Endothelial cell of umbilical vein (primary cell): Measurements from ENCODE around the gene OR4E2. TPM values are rescaled to one million over a fixed set of nuclear protein-coding genes. Genes with fewer than 3 reads are reported as not detected.
"Not testable (repeated sequence)": the region's sequence is repeated elsewhere in the genome, so short reads cannot be mapped to it uniquely, and the experiment has no call there.

Experiments used
- BruUV-seq: library from RNA; stranded (reverse); fragments of 400-500 nt; replicated peaks from 2 replicates; lab custom pipeline; 2021; lab: Mats Ljungman, UMichigan
- CTCF ChIA-PET: fragments of 300-600, 350-600 bp; sonication (Branson Sonifier 250); formaldehyde crosslinking; loops from one replicate; lab custom pipeline; 2021; ENCODE audit warnings: antibody characterized with exemption, inconsistent platforms; lab: Charles Lee
- POLR2A ChIA-PET: fragments of 300-600, 350-600 bp; sonication (Branson Sonifier 250); formaldehyde crosslinking; loops from one replicate; lab custom pipeline; 2021; ENCODE audit warnings: antibody characterized with exemption, inconsistent platforms; lab: Charles Lee
- DNase-seq: peaks from one replicate; pipeline ENCODE4 v3.0.0-alpha.2; 2011; ENCODE audit warnings: low read depth, low spot score
- FAIRE-seq: peaks from 2 replicates; lab custom pipeline; 2011; peaks lifted over from hg19 to GRCh38; lab: Jason Lieb, UNC
- H2AFZ ChIP-seq: 2 replicates; pipeline ENCODE4 v1.6.0; 2012; ENCODE audit warnings: low read depth, low read length, control low read depth, inconsistent platforms
- H3K27ac ChIP-seq: 2 replicates; pipeline ENCODE4 v1.5.1; 2011; ENCODE audit warnings: low read depth, mild to moderate bottlenecking, control low read depth, low read length, moderate library complexity; ENCODE audit not compliant: insufficient read depth
- H3K27me3 ChIP-seq, 2 experiments: 2 replicates each; pipeline versions ENCODE4 v1.6.0 to v1.6.1; 2011; ENCODE audit warnings: low read length in 2 of 2, mixed read lengths in 1 of 2; ENCODE audit not compliant: control insufficient read depth in 2 of 2, insufficient read depth in 2 of 2
- H3K36me3 ChIP-seq, 2 experiments: 2 replicates in 1 of 2; 3 replicates in 1 of 2; pipeline ENCODE4 v1.5.1; 2011; ENCODE audit warnings: low read length in 2 of 2, mild to moderate bottlenecking in 1 of 2, moderate library complexity in 1 of 2; ENCODE audit not compliant: control insufficient read depth in 2 of 2, insufficient read depth in 2 of 2; ENCODE audit errors: extremely low read depth in 1 of 2
- H3K4me1 ChIP-seq: 3 replicates; pipeline ENCODE4 v1.5.1; 2011; ENCODE audit warnings: mild to moderate bottlenecking, low read length; ENCODE audit not compliant: control insufficient read depth, insufficient read depth; ENCODE audit errors: extremely low read depth
- H3K4me2 ChIP-seq: 2 replicates; pipeline ENCODE4 v1.6.1; 2011; ENCODE audit warnings: low read length, control low read depth, mixed read lengths; ENCODE audit not compliant: insufficient read depth
- H3K4me3 ChIP-seq, 3 experiments: fragments of 200-600 bp in 1 of 3; sonication (generic), shearing (Covaris generic) in 1 of 3; replicated peaks in 1 of 3; 2 replicates each; pipeline ENCODE4 v1.5.1; 2011 to 2016; ENCODE audit warnings: control low read depth in 3 of 3, low read length in 3 of 3, mild to moderate bottlenecking in 2 of 3, inconsistent platforms in 1 of 3, low read depth in 1 of 3, moderate library complexity in 1 of 3; ENCODE audit not compliant: insufficient read depth in 1 of 3
- H3K79me2 ChIP-seq: 2 replicates; pipeline ENCODE4 v1.6.0; 2012; ENCODE audit warnings: low read length, inconsistent platforms; ENCODE audit not compliant: control insufficient read depth, insufficient read depth
- H3K9ac ChIP-seq: replicated peaks from 2 replicates; pipeline ENCODE3; 2011; ENCODE audit warnings: low read length, control low read depth; ENCODE audit not compliant: insufficient read depth; ENCODE audit errors: extremely low read depth
- H3K9me1 ChIP-seq: replicated peaks from 3 replicates; pipeline ENCODE4 v1.6.0; 2011; ENCODE audit warnings: mild to moderate bottlenecking, low read length; ENCODE audit not compliant: control insufficient read depth, insufficient read depth; ENCODE audit errors: extremely low read depth
- H3K9me3 ChIP-seq: replicated peaks from 2 replicates; pipeline ENCODE4 v1.5.1; 2012; ENCODE audit warnings: low read length, inconsistent platforms; ENCODE audit not compliant: control insufficient read depth, insufficient read depth
- H4K20me1 ChIP-seq: replicated peaks from 2 replicates; pipeline ENCODE3; 2011; ENCODE audit warnings: mild to moderate bottlenecking, low read length; ENCODE audit not compliant: control insufficient read depth, insufficient read depth; ENCODE audit errors: extremely low read depth
- POLR2A ChIP-seq: IDR thresholded peaks from 2 replicates; pipeline ENCODE4 v1.6.1; 2012; ENCODE audit warnings: low read depth, mild to moderate bottlenecking, control low read depth, low read length
- dilution Hi-C: fragments of 300-500 bp; cut with MboI; formaldehyde crosslinking; loops from one replicate; pipeline ENCODE4 v1.15.0; 2019; ENCODE audit warnings: low sequenced_read_pairs; ENCODE audit not compliant: extremely low pct_ligation_motif_present
- intact Hi-C: fragments of 100-400 bp; cut with micrococcal nuclease; formaldehyde crosslinking; loops from one replicate; pipeline ENCODE4 v1.10.0; 2022
- polyA plus RNA-seq, 4 experiments: library from polyadenylated mRNA; depleted of rRNA in 3 of 4; stranded (reverse) in 3 of 4; unstranded in 1 of 4; fragments of >200 nt; gene quantifications; 2 replicates each; pipeline versions ENCODE4 v1.2.1 to v1.2.3, GENCODE V29; 2011 to 2012; ENCODE audit warnings: missing spikeins in 1 of 4
- total RNA-seq: library from RNA; stranded (reverse); gene quantifications from 2 replicates; pipeline ENCODE4 v1.2.3, GENCODE V29; 2021
- TF ChIP-seq, protein P1 (sequence below), 2 donors: IDR thresholded peaks; 1 replicate in 1 of 2; 2 replicates in 1 of 2; pipeline ENCODE4 v1.5.1; 2011; ENCODE audit warnings: low read length in 2 of 2, mild to moderate bottlenecking in 2 of 2, moderate library complexity in 2 of 2, control low read depth in 1 of 2, inconsistent platforms in 1 of 2, low read depth in 1 of 2; ENCODE audit not compliant: insufficient read depth in 1 of 2; ENCODE audit errors: extremely low read depth in 1 of 2

Gene OR4E2
- total and polyA plus RNA-seq, 2 donors (not counting 3 experiments of a cell fraction or from before 2014, with no cell fraction given) = not detected

DNA sequence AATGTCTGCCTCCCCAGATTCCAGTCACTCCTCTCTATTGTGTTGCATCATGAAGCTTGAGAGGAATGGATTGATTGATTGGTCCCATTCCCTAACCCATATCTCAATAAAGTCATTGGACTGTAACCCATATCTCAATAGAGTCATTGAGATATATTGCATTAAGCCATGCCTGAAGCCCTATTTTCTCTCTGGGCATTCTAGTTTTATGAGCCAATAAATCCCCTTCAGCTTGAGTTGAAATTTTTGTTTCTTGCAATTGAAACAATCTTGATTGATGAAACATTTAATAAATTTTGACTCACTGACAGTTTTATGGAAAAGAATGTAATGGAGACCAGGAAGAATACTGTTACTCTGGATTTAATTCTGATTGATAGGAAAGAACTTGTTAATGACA lies 40.8 kb downstream of the OR4E2 start:
- CTCF ChIA-PET = interaction anchor here (1.8 kb wide), 1 partner anchor 17 kb away, joined by 9 read pairs; no protein-coding TSS in a partner anchor

DNA sequence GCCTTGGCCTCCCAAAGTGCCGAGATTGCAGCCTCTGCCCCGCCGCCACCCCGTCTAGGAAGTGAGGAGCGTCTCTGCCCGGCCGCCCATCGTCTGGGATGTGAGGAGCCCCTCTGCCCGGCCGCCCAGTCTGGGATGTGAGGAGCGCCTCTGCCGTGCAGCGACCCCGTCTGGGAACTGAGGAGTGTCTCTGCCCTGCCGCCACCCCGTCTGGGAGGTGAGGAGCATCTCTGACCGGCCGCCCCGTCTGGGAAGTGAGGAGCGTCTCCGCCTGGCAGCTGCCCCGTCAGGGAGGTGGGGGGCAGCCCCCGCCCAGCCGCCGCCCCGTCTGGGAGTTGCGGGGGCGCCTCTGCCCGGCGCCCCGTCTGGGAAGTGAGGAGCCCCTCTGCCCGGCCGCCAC lies 44.0 kb downstream of the OR4E2 start:
- H3K27me3 ChIP-seq, H3K9ac ChIP-seq, intact Hi-C loops, H3K4me3 ChIP-seq, FAIRE-seq, H3K4me2 ChIP-seq, BruUV-seq, H2AFZ ChIP-seq, H3K27ac ChIP-seq, H4K20me1 ChIP-seq, H3K4me1 ChIP-seq, dilution Hi-C loops, H3K36me3 ChIP-seq, H3K79me2 ChIP-seq, POLR2A ChIA-PET, H3K9me3 ChIP-seq, DNase-seq, H3K9me1 ChIP-seq: not testable (repeated sequence)
- CTCF ChIA-PET = interaction anchor here (1.0 kb wide), 1 partner anchor 14 kb away, joined by 4 read pairs; no protein-coding TSS in a partner anchor

More for the DNA sequence above, 40.8 kb downstream of the OR4E2 start:
- Histone ChIP-seq H3K9me3 (no peaks in the 10 kb centered on the region), H3K4me3 (no peak overlapping the region), H3K27ac (no peak overlapping the region), H2AFZ (no peak overlapping the region), H4K20me1 (no peaks in the 10 kb centered on the region), H3K36me3 (no peaks in the 10 kb centered on the region), H3K27me3 (no peaks in the 10 kb centered on the region), H3K9ac (no peak overlapping the region), H3K4me1 (no peaks in the 10 kb centered on the region), H3K9me1 (no peaks in the 10 kb centered on the region), H3K79me2 (no peaks in the 10 kb centered on the region), H3K4me2 (no peak overlapping the region)
- intact Hi-C loops (no loop called here), dilution Hi-C loops (no loop called here)
- no peak for FAIRE-seq
- TF ChIP-seq, protein P1, sequence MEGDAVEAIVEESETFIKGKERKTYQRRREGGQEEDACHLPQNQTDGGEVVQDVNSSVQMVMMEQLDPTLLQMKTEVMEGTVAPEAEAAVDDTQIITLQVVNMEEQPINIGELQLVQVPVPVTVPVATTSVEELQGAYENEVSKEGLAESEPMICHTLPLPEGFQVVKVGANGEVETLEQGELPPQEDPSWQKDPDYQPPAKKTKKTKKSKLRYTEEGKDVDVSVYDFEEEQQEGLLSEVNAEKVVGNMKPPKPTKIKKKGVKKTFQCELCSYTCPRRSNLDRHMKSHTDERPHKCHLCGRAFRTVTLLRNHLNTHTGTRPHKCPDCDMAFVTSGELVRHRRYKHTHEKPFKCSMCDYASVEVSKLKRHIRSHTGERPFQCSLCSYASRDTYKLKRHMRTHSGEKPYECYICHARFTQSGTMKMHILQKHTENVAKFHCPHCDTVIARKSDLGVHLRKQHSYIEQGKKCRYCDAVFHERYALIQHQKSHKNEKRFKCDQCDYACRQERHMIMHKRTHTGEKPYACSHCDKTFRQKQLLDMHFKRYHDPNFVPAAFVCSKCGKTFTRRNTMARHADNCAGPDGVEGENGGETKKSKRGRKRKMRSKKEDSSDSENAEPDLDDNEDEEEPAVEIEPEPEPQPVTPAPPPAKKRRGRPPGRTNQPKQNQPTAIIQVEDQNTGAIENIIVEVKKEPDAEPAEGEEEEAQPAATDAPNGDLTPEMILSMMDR (IDR thresholded peaks at IDR 0.05; ENCODE audit: extremely low read depth in 1 of 2, insufficient read depth in 1 of 2, low read depth in 1 of 2, low read length in 2 of 2) = no peak
- no peak for TF ChIP-seq POLR2A
- POLR2A ChIA-PET = no interaction called here
- DNase-seq = no peak
- BruUV-seq = no TSS peak

DNA sequence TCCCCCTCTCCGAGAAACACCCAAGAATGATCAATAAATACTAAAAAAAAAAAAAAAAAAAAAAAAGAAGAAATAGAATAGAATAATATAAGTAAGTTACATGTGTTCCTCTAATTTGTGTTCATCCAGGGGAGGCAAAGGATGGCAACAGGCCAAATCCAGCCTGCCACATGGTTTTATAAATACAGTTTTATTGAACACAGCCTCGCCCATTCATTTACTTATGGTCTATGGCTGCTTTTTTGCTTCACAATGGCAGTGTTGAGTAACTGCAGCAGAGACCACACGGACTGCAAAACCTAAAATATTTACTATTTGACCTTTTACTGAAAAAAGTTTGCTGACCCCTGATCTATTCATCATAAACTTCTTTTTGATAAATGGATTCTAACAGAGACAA lies 44.9 kb downstream of the OR4E2 start:
- dilution Hi-C loops, CTCF ChIA-PET, H3K27ac ChIP-seq, DNase-seq, H3K4me3 ChIP-seq, intact Hi-C loops, H4K20me1 ChIP-seq, H3K9me3 ChIP-seq, H3K4me2 ChIP-seq, H3K9ac ChIP-seq, BruUV-seq, H3K27me3 ChIP-seq, H3K79me2 ChIP-seq, H2AFZ ChIP-seq, H3K9me1 ChIP-seq, POLR2A ChIA-PET, H3K4me1 ChIP-seq, H3K36me3 ChIP-seq, FAIRE-seq: not testable (repeated sequence)
